ENCODE measurements around the gene MGAT2.
A peak's percentile ranks its signal among the peaks of the same experiment; 100 is the strongest.
"Not testable (repeated sequence)": the region's sequence is repeated elsewhere in the genome, so short reads cannot be mapped to it uniquely, and the experiment has no call there.

The MGAT2 gene

GRCh38 chr14:49620182-49621113 lies at the start of gene MGAT2, which contains the start of gene RPL36AL:
TSS of gene MGAT2 (plus strand) at chr14:49620799. CDS start at chr14:49621269, 470 bp downstream.
TSS of gene RPL36AL (minus strand) at chr14:49620626. CDS start at chr14:49619104, 1,522 bp downstream.
- peak within 1 kb of the TSS; percentile 100 for H3K4me3 Mint-ChIP-seq
- no peaks in the 10 kb centered on the region for H3K27me3 Mint-ChIP-seq
- peak; percentile 98 for ATAC-seq
- no peaks in the 10 kb centered on the region for H3K9me3 Mint-ChIP-seq
- peaks cover 37% of the 10 kb centered on the region for H3K36me3 Mint-ChIP-seq
- H3K27ac Mint-ChIP-seq = peak within 1 kb of the TSS; percentile 100
- H3K4me1 Mint-ChIP-seq = peaks cover 44% of the 10 kb centered on the region

- Mint-ChIP-seq H3K9me3 (no peaks in the 10 kb centered on the region), H3K27ac (no peak overlapping the region), H3K36me3 (peaks cover 52% of the 10 kb centered on the region), H3K27me3 (no peaks in the 10 kb centered on the region), H3K4me1 (no peaks in the 10 kb centered on the region), H3K4me3 (no peak overlapping the region)
- ATAC-seq = no peak
Measured at GRCh38 chr14:49574038-49574437, 46.6 kb upstream of the MGAT2 start.

GRCh38 chr14:49578141-49578540 lies 42.5 kb upstream of the MGAT2 start:
- H3K36me3 Mint-ChIP-seq = peaks cover 58% of the 10 kb centered on the region
- H3K27ac Mint-ChIP-seq = no peak overlapping the region
- H3K4me1 Mint-ChIP-seq = peaks cover 29% of the 10 kb centered on the region
- H3K27me3 Mint-ChIP-seq = no peaks in the 10 kb centered on the region
- no peak for ATAC-seq
- no peaks in the 10 kb centered on the region for H3K9me3 Mint-ChIP-seq
- H3K4me3 Mint-ChIP-seq = no peak overlapping the region

DNA sequence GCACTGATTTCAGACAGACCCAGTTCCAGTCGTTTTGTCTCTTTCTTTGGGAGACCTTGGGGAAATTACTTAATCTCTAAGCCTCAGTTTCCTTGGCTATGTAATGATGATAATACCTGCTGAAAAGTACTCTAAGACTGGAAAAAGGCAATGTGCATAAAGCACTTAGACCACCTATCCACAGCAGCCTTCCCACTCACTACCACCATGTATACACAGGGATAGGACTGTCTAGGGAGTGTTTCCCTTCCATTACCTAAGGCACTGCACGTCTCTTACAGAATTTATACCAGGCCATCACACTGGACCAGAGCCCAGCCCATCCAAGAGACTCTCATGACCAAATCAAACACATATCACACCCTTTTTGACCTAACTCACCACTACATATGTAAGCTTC lies 40.8 kb upstream of the MGAT2 start:
- no peaks in the 10 kb centered on the region for H3K9me3 Mint-ChIP-seq
- H3K27me3 Mint-ChIP-seq = no peaks in the 10 kb centered on the region
- H3K4me1 Mint-ChIP-seq = peaks cover 42% of the 10 kb centered on the region
- peaks cover 63% of the 10 kb centered on the region for H3K36me3 Mint-ChIP-seq
- no peak for ATAC-seq
- no peak overlapping the region for H3K4me3 Mint-ChIP-seq
- H3K27ac Mint-ChIP-seq = no peak overlapping the region

DNA sequence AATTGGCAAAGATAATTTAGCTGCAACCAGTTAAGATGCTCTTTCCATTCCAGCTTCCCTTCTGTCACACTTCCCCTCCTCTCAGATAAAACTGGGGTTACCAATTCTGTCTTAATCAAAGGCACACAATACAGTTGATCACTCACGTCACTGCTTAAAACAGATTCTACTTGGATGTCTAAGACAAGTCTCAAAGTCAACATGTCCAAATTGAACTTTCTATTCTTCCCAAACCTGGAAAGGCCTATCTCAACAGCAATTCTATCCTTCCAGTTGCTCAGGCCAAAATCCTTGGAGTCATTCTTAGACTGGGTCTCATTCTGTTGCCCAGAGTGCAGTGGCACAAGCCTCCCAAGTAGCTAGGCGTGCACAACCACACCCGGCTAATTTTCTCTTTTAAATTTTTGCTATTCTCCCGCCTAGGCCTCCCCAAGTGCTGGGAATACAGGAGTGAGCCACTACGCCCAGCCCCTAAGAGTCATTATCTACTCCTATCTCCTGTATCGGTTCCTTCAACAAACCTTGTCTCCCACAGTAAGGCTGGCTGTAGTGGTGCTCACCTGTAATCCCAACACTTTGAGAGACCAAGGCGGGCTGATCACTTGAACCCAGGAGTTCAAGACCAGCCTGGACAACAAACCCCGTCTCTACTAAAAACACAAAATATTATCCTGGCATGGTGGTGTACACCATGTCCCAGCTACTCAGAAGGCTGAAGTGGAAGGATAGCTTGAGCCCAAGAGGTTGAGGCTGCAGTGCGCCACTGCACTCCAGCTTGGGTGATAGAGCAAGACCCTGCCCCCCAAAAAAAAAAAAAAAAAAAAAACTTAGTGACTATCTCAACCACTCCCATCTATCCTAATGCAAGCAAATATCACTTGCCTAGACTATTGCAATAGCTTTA lies 39.1 kb upstream of the MGAT2 start:
- Mint-ChIP-seq H3K4me1 (peaks cover 47% of the 10 kb centered on the region), H3K27me3 (no peaks in the 10 kb centered on the region), H3K27ac (no peak overlapping the region), H3K36me3 (peaks cover 71% of the 10 kb centered on the region), H3K9me3 (no peaks in the 10 kb centered on the region), H3K4me3 (peak overlapping the region; percentile 4)
- ATAC-seq = no peak

GRCh38 chr14:49582113-49582977 lies 38.3 kb upstream of the MGAT2 start:
- no peak for ATAC-seq
- H3K27ac Mint-ChIP-seq = no peak overlapping the region
- no peaks in the 10 kb centered on the region for H3K27me3 Mint-ChIP-seq
- H3K4me1 Mint-ChIP-seq = peaks cover 47% of the 10 kb centered on the region
- no peak overlapping the region for H3K4me3 Mint-ChIP-seq
- H3K36me3 Mint-ChIP-seq = peaks cover 65% of the 10 kb centered on the region
- H3K9me3 Mint-ChIP-seq = no peaks in the 10 kb centered on the region

DNA sequence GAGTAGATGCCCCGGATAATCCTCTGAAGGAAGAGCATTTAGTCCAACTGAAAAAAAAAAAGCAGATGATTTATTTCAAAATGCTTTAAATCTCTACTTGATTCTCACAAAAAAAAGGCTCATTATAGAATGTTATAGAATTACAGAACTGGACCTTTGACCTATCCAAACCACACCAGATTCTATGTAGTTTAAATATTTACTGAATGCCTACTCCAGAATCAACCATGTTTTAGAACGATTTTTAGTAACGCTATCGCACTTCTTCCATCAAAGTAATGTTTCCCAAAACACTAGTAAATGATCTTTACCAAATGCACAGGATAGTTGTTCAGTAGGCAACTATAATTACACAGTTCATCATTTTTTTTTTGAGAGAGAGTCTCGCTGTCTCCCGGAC lies 37.0 kb upstream of the MGAT2 start:
- Mint-ChIP-seq H3K4me1 (peaks cover 47% of the 10 kb centered on the region), H3K27ac (peak overlapping the region; percentile 99)

DNA sequence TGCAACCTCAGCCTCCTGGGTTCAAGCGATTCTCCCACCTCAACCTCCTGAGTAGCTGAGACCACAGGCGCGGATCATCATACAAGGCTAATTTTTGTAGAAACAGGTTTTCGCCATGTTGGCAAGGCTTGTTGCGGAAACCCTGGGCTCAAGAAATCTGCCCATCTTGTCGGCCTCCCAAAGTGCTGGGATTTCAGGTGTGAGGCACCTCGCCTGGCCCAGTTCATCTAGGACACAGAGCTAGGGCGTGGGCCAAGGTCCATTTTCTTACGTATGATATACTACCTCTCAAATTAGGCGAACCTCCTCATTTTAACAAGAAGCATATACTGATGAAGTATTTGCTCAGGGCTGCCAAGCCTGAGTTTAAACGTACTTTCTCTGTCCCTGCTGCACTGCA lies 36.5 kb upstream of the MGAT2 start:
- Mint-ChIP-seq H3K4me1 (peaks cover 47% of the 10 kb centered on the region), H3K27ac (peak overlapping the region; percentile 99), H3K4me3 (peak overlapping the region; percentile 98), H3K36me3 (peaks cover 59% of the 10 kb centered on the region), H3K27me3 (no peaks in the 10 kb centered on the region), H3K9me3 (no peaks in the 10 kb centered on the region)
- no peak for ATAC-seq

More for the DNA sequence above, 37.0 kb upstream of the MGAT2 start:
- Mint-ChIP-seq H3K4me3 (peak overlapping the region; percentile 98), H3K36me3 (peaks cover 59% of the 10 kb centered on the region), H3K9me3 (no peaks in the 10 kb centered on the region), H3K27me3 (no peaks in the 10 kb centered on the region)
- ATAC-seq = no peak

DNA sequence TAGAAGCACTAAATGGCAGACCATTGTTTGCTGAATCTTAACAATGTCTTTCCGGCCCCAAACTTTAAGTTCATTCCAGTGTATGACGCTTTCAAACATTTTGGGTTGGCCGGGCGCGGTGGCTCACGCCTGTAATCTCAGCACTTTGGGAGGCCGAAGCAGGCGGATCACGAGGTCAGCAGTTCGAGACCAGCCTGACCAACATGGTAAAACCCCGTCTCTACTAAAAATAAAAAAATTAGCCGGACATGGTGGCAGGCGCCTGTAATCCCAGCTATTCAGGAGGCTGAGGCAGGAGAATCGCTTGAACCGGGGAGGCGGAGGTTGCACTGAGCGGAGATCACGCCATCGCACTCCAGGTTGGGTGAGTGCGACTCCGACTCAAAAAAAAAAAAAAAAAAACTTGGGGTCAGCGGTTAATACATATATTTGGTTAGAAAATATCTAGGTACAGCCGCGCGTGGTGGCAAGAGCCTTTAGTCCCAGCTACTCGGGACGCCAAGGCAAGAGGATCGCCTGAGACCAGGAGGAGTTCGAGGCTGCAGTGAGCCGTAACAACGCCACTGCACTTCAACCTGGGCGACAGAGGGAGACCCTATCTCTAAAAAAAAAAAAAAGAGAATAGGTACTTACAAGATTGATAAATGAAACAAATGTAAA lies 35.5 kb upstream of the MGAT2 start:
- Mint-ChIP-seq H3K4me3 (peak overlapping the region; percentile 98), H3K27ac (peak overlapping the region; percentile 99), H3K36me3 (peaks cover 55% of the 10 kb centered on the region), H3K4me1 (peaks cover 43% of the 10 kb centered on the region)
- ATAC-seq, H3K27me3 Mint-ChIP-seq, H3K9me3 Mint-ChIP-seq: not testable (repeated sequence)

- peak within 1 kb of the TSS; percentile 98 for H3K4me3 Mint-ChIP-seq
- H3K9me3 Mint-ChIP-seq = no peaks in the 10 kb centered on the region
- peak within 1 kb of the TSS; percentile 99 for H3K27ac Mint-ChIP-seq
- H3K4me1 Mint-ChIP-seq = peaks cover 38% of the 10 kb centered on the region
- ATAC-seq = peak; percentile 97
- peaks cover 50% of the 10 kb centered on the region for H3K36me3 Mint-ChIP-seq
- no peaks in the 10 kb centered on the region for H3K27me3 Mint-ChIP-seq
Measured at GRCh38 chr14:49585803-49586672, 34.6 kb upstream of the MGAT2 start, which contains the start of gene RPS29. TSS of gene RPS29 (minus strand) at chr14:49586380. CDS start at chr14:49586346, 34 bp downstream.

DNA sequence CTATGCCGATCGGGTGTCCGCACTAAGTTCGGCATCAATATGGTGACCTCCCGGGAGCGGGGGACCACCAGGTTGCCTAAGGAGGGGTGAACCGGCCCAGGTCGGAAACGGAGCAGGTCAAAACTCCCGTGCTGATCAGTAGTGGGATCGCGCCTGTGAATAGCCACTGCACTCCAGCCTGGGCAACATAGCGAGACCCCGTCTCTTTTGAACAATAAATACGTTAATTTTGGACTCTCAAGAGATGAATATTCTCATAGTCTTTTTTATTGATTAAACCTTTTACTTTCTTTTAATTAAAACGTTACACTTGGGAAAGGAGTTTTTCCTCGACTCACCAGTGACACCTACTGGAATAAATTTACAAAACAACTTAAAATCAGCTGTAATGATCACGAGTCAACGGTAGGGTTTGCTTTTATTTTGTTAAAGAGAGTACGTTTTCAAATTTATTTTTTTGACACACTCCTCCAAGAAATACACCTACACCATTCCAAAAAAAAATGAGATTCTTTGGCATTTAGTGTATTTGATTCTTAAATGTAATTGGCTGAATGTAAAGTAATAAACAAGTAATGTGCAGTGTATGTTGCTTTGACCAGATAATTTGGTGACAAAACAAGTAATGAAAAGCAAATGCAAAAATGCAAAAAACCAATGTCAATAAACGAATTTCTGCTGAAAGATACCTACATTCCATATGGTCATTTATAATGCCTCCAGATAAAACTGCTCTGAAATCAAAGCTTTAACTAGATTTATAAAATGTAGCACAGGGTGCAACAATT lies 33.7 kb upstream of the MGAT2 start:
- Mint-ChIP-seq H3K27me3 (no peaks in the 10 kb centered on the region), H3K4me1 (peaks cover 29% of the 10 kb centered on the region), H3K9me3 (no peaks in the 10 kb centered on the region), H3K4me3 (peak overlapping the region; percentile 98), H3K27ac (peak overlapping the region; percentile 99), H3K36me3 (peaks cover 42% of the 10 kb centered on the region)
- peak; percentile 65 for ATAC-seq

DNA sequence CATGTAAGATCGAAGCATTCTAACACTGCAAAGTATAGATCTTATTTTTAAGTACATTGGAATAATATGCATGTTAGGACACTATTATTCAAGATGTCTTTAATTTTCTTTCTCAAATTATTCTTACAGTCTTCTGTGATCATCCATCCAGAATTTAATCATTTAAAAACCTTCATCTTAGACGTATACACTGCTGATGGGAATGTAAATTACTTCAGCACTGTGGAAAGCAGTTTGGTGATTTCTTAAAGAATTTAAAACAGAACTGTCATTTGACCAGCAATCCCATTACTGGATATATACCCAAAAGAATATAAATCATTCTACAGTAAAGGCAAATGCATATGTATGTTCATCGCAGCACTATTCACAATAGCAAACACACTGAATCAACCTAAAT lies 31.2 kb upstream of the MGAT2 start:
- Mint-ChIP-seq H3K27ac (no peak overlapping the region), H3K36me3 (peaks cover 17% of the 10 kb centered on the region), H3K4me3 (no peak overlapping the region), H3K27me3 (no peaks in the 10 kb centered on the region), H3K4me1 (peaks cover 20% of the 10 kb centered on the region), H3K9me3 (no peaks in the 10 kb centered on the region)
- ATAC-seq = no peak

- Mint-ChIP-seq H3K4me3 (peak overlapping the region; percentile 26), H3K36me3 (no peaks in the 10 kb centered on the region), H3K4me1 (peaks cover 44% of the 10 kb centered on the region), H3K9me3 (no peaks in the 10 kb centered on the region), H3K27ac (peak overlapping the region; percentile 99), H3K27me3 (no peaks in the 10 kb centered on the region)
- ATAC-seq = no peak
Measured at GRCh38 chr14:49593016-49593415, 27.6 kb upstream of the MGAT2 start.
